Activated CD4-positive, alpha-beta T cell treated with anti-CD3 and anti-CD28 coated beads, Interleukin-2, amount 50 U/mL, for 1 hour (primary cell): ENCODE results near the gene ZFAND4.
"Not testable (repeated sequence)": the region's sequence is repeated elsewhere in the genome, so short reads cannot be mapped to it uniquely, and the experiment has no call there.

Source experiments
- DNase-seq: peaks from one replicate; pipeline ENCODE4 v3.0.0-alpha.2; 2020

Gene ZFAND4

DNA sequence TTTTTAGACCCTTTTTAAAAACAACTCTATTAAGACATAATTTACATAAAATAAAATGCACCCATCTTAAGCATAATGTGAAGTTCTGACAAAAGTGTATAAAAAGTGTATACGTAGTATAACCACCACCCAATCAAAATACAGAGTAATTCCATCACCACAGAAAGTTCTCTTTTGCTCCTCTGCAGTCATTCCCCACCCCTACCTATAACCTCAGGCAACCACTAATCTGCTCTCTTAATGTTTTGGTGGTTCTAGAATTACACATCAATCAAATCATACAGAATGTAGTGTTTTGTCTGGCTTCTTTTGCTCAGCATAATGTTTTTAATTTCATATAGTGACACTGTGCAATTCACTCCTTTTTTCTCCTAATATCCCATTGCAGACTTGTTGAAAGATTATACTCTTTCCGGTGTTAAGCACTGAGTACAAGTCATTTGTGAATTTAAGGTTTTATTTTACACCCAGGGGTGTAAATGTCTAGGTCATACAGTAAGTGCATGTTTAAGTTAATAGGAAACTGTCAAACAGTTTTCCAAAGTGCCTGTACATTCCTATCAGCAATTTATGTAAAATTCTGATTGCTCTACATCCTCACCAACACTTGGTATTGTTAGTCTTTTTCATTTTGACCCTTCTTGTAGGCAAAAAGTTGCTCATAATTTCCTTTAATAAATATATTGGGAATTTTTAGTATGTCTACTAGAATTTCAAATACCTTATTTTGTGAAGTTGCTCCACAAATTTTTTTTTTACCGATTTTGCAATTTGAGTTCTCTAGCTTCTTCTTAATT, 86.3 kb downstream of the ZFAND4 start:
- DNase-seq = no peak

DNA sequence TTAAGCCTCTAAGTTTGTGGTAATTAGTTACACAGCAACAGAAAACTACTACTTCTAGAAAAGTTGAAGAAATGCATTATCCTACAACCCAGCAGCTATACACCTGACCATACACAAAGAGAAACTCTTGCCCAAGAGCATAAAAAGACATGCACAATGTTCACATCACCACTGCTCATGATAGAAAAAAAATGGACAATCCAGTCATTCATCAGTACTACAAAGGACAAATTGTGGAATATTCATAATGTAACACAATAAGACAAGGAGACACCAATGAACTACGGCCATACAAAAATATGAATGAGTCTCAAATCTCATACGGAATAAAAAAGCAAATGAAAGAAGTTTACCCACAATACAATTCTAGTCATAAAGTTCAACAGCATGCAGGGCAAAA, 87.4 kb downstream of the ZFAND4 start:
- no peak for DNase-seq

DNA sequence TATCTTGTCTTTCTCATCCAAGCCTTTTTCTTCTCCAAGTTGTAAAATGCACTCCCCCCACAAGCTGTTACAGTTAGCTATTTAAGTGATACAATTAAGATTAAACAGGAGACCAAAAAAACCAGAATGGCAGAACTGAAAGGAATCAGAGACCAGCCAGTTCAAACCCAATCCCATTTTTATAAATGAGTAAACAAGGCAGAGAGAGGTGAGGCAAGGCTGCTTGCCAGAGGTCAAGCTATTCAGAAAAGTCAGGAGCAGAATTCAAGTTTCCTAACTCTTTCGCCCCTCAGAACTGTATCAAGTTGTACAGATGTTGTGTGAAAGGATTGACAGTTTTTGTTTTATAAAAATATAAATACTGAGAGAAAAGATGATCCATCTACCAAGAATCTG, 90.2 kb downstream of the ZFAND4 start:
- DNase-seq = no peak

DNA sequence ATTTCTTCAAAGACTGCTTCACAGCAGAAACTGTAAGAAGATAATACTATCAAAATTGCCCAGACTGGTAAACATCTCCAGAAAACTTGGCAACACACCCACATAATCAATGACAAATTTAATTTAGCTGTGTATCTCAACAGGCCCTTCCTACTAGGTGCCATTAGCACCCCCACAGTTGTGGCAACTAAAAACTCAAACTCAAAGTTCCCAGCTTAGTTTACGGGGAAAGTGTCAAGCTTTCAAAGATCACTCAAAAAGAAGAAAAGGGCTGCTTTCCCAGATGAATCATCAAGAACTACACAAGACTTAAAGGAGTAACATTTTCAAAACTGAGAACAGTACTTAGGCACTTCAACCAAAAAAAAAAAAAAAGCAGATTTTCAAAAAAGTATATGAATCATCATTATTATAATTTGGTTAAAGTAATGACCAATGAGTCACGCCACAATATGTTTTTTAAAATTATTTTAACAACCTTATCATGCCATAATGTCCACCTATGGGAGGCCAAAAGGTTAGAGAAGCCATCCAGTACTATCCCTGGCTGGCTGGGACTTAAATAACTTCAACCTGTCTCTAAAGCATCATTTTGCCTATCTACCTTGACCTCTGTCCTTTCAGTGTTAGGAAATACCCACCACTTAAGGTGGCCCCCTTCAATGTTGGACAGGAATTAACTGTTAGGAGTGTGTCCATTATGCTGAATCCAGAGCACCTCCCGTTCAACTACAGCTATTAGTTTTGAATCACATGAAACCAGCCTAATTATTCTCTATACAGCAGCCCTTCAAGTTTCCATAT, 90.8 kb downstream of the ZFAND4 start:
- DNase-seq = no peak

DNA sequence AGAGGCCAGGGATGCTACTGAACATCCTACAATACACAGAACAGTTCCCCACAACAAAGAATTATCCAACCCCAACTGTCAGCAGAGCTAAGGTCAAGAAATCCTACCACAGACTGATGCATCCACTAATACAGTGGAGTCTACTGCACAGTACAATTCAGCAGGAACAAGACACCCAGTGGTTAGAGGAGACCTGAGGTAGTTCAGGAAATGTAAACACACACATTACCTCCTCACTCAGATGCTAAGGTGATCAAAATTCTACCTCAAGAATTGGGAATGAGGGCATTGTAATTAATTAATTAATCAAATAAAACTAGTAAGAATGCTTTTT, 91.4 kb downstream of the ZFAND4 start:
- DNase-seq = no peak

DNA sequence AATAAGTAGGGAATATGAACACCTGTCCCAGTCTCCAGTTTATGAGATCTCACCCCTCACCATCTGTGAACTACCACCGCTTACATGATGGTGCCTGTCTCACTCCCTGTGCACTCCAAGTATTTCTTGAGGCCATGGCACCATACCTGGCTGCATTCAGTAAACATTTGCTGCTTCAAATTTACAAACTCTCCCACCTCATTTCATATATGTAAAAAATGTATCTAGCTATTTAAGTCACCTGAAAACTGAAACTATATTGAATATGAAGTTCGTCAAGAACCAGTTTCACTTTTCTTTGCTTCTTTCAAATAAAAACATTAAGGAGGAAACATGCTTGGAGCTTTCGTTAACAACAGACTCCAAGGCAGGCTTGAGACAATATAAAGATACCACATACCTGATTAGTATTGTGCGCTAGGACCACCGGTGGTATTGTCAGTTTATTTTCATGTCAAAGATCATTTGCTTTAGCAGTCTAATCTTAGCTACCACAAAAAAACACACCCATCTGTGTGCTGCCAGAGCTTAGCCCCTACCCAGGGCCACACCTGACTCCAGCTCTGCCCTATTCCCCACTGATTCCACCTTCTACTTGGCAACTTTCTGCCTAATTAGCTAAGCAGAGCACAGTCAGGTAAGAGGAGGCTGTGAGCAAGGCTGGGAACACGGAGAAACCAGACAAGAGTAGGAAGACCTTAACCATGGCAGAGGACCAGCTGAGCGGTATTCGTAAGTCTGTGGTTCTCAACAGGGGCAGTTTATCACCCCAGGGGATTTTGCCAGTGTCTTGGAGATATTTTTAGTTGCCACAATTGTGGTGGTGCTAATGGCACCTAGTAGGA, 92.0 kb downstream of the ZFAND4 start:
- no peak for DNase-seq

DNA sequence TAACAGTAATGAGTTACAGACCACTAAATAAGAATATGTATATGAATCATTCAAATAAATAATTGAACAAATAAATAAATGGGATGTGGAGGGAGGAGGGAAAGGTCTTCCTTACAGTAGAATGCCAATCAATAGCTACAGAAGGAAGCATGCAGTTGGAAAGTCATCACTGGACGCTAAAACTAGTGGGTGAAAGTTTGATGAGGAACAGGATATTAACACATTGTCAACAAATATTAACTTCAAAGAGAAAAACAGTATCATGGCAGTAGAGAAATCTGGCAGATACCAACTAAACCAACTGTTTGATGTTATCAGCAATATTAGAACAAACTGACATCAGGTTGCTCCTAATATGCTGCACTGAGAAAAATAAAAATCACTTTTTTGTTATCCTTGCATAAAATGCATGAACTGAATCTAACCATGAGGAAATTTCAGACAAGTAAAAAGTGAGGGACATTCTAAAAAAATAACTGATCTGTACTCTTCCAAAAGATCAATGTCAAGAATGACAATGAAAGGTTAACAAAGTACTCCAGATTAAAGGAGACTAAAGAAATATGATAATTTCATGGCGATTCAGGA, 94.1 kb downstream of the ZFAND4 start:
- DNase-seq = no peak

DNA sequence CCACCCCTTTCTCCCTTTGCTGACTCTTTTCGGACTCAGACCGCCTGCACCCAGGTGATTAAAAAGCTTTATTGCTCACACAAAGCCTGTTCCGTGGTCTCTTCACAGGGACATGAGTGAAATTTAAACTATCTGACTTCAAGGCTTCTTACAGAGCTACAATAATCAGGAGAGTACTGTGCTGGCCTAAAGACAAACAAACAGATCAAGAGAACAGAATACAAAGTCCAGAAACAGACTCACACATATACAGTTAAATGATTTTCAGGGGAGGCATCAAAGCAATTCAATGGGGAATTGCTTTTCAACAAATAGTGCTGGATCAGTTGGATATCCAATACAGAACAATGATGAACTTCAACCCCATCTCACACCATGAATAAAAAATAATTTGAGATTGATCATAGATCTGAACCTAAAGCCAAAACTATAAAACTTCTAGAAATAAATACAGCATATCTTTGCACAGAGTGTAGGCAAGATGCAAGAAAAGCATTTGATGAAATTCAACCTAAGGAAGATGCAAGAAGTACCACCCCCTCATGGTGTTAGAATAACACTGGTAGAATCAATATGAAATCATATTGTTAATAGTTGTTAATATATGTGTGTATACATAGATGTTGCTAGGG, 96.5 kb downstream of the ZFAND4 start:
- DNase-seq = no peak

DNA sequence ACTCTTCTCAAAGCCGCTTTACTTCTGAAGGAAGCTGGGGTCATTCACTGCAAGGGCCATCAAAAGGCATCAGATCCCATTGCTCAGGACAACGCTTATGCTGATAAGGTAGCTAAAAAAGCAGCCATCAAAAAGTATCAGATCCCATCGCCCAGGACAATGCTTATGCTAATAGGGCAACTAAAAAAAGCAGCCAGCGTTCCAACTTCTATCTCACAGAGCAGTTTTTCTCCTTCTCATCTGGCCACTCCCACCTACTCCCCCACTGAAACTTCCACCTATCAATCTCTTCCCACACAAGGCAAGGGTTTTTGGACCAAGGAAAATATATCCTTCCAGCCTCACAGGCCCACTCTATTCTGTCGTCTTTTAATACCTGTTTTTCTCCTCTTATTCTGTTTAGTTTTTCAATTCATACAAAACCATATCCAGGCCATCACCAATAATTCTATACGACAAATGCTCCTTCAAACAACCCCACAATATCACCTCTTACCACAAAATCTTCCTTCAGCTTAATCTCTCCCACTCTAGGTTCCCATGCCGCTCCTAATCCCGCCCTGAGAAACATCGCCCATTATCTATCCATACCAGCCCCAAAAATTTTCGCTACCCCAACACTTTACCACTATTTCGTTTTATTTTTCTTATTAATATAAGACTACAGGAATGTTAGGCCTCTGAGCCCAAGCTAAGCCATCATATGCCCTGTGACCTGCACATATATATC, 97.4 kb downstream of the ZFAND4 start:
- DNase-seq = not testable (repeated sequence)

DNA sequence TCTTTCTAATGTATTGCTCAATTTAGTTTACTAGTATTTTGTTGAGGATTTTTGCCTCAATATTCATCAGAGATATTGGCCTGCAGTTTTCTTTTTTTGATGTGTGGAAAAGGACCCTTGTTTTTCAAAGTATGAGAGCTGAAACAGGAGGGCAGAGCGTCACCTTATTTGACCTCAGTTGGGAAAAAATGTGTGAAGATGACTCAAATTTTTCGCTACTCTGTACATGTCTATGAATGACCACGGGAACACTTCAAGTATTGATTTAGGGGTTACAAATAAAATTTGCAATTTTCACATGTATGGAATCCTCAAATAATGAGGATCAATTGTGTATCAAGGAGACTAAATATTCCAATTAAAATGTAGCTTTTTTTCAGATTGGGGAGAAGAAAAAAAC, 103.1 kb downstream of the ZFAND4 start:
- no peak for DNase-seq

DNA sequence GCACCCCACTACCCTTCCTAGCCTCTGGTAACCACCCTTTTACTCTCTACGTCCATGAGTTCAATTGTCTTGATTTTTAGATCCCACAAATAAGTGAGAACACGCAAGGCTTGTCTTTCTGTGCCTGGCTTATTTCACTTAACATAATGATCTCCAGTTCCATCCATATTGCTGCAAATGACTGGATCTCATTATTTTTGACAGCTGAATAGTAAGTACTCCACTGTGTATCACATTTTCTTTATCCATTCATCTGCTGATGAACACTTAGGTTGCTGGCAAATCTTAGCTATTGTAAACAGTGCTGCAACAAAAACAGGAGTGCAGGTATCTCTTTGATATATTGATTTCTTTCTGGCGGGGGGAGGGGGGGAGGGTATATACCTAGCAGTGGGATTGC, 106.2 kb downstream of the ZFAND4 start:
- DNase-seq = no peak
